Limb (tissue), 2 donors: ENCODE data around the gene NOX1.
A peak's percentile ranks its signal among the peaks of the same experiment; 100 is the strongest.

ENCODE experiments used
- DNase-seq, 2 donors: peaks; one replicate each; pipeline ENCODE4 v3.0.0-alpha.2; 2016; ENCODE audit errors: extremely low spot score in 2 of 2

The NOX1 gene

GRCh38 chrX:100874325-100874724, at the start of gene NOX1:
NOX1 (minus strand) TSS chrX:100874359; CDS start chrX:100874139, 220 bp downstream.
- no peak for DNase-seq

GRCh38 chrX:100915562-100915961, 41.4 kb upstream of the NOX1 start:
- DNase-seq: no peak

- no peak for DNase-seq
Measured at GRCh38 chrX:100913111-100913510, 39.0 kb upstream of the NOX1 start.

GRCh38 chrX:100911731-100912130, 37.6 kb upstream of the NOX1 start:
- no peak for DNase-seq

- no peak for DNase-seq
Measured at GRCh38 chrX:100905620-100906019, 31.5 kb upstream of the NOX1 start.

- DNase-seq: no peak
Measured at GRCh38 chrX:100904433-100904832, 30.3 kb upstream of the NOX1 start.

- peak in 1 of 2 donors; percentile 1 for DNase-seq
Measured at GRCh38 chrX:100895365-100896075, 21.4 kb upstream of the NOX1 start.

GRCh38 chrX:100883654-100884053, 9.5 kb upstream of the NOX1 start:
- no peak for DNase-seq

GRCh38 chrX:100880368-100880767, 6.2 kb upstream of the NOX1 start:
- no peak for DNase-seq

GRCh38 chrX:100871594-100872560, 2.3 kb downstream of the NOX1 start:
- no peak for DNase-seq

GRCh38 chrX:100870527-100870926, 3.6 kb downstream of the NOX1 start:
- no peak for DNase-seq

GRCh38 chrX:100868273-100868672, 5.9 kb downstream of the NOX1 start:
- DNase-seq: no peak

GRCh38 chrX:100864657-100865391, 9.3 kb downstream of the NOX1 start:
- no peak for DNase-seq

GRCh38 chrX:100863326-100863864, 10.8 kb downstream of the NOX1 start:
- no peak for DNase-seq

GRCh38 chrX:100852810-100853209, 21.3 kb downstream of the NOX1 start:
- no peak for DNase-seq

GRCh38 chrX:100850317-100850716, 23.8 kb downstream of the NOX1 start:
- no peak for DNase-seq

GRCh38 chrX:100831219-100831946, 42.8 kb downstream of the NOX1 start:
- DNase-seq: no peak

GRCh38 chrX:100830547-100830946, 43.6 kb downstream of the NOX1 start:
- no peak for DNase-seq

GRCh38 chrX:100830143-100830542, 44.0 kb downstream of the NOX1 start:
- DNase-seq: no peak

- DNase-seq: no peak
Measured at GRCh38 chrX:100829730-100830129, 44.4 kb downstream of the NOX1 start.
